GM12878 (cell line): ENCODE measurements around the gene JPH4. TPM values are rescaled to one million over a fixed set of nuclear protein-coding genes. Genes with fewer than 3 reads are reported as not detected.

Source experiments
- ATF2 ChIP-seq: IDR thresholded peaks from 2 replicates; pipeline ENCODE4 v1.6.1; 2012; ENCODE audit warnings: low read length, inconsistent platforms
- CBX5 ChIP-seq: sonication (generic); IDR thresholded peaks from 2 replicates; pipeline ENCODE4 v1.6.1; 2016; ENCODE audit warnings: low read depth, moderate library complexity, mild to moderate bottlenecking, inconsistent platforms
- CUX1 ChIP-seq: IDR thresholded peaks from 2 replicates; pipeline ENCODE4 v1.6.1; 2012; ENCODE audit warnings: improper control_type of control experiment, low read depth, low read length; ENCODE audit not compliant: insufficient replicate concordance
- IKZF2 ChIP-seq, 2 experiments: fragments of 450-650 bp; IDR thresholded peaks; 2 replicates each; pipeline ENCODE4 v1.6.1; 2017; ENCODE audit warnings: mild to moderate bottlenecking in 2 of 2, moderate library complexity in 2 of 2
- KLF5 ChIP-seq: fragments of 450-650 bp; IDR thresholded peaks from 2 replicates; pipeline ENCODE4 v1.6.1; 2014; ENCODE audit warnings: mild to moderate bottlenecking; ENCODE audit not compliant: partially characterized antibody
- MAX ChIP-seq: IDR thresholded peaks from 2 replicates; pipeline ENCODE4 v1.6.1; 2012; ENCODE audit warnings: low read depth, low read length, improper control_type of control experiment
- MYB ChIP-seq: fragments of 150-350 bp; IDR thresholded peaks from 2 replicates; pipeline ENCODE4 v1.6.1; 2014; ENCODE audit warnings: mild to moderate bottlenecking, low read depth, low read length, borderline replicate concordance
- NFYA ChIP-seq: IDR thresholded peaks from 2 replicates; pipeline ENCODE4 v1.6.1; 2011; ENCODE audit warnings: low read depth, mild to moderate bottlenecking, low read length, improper control_type of control experiment, borderline replicate concordance
- PAX8 ChIP-seq: fragments of 450-650 bp; IDR thresholded peaks from 2 replicates; pipeline ENCODE4 v1.6.1; 2017; ENCODE audit warnings: mild to moderate bottlenecking, moderate library complexity
- PKNOX1 ChIP-seq: fragments of 450-650 bp; IDR thresholded peaks from 2 replicates; pipeline ENCODE4 v1.6.1; 2016; ENCODE audit warnings: mild to moderate bottlenecking
- POU2F2 ChIP-seq: IDR thresholded peaks from 3 replicates; pipeline ENCODE4 v1.6.1; 2011; ENCODE audit warnings: low read depth, mild to moderate bottlenecking, low read length, borderline replicate concordance
- RAD51 ChIP-seq: fragments of 450-650 bp; IDR thresholded peaks from 2 replicates; pipeline ENCODE4 v1.6.1; 2016; ENCODE audit warnings: moderate library complexity, mild to moderate bottlenecking, inconsistent platforms
- SMC3 ChIP-seq: IDR thresholded peaks from 2 replicates; pipeline ENCODE4 v1.6.1; 2011; ENCODE audit warnings: low read length, improper control_type of control experiment, borderline replicate concordance
- SP1 ChIP-seq: IDR thresholded peaks from one replicate; pipeline ENCODE4 v1.6.1; 2011; ENCODE audit warnings: low read depth, low read length
- TCF7 ChIP-seq: IDR thresholded peaks from 2 replicates; pipeline ENCODE4 v1.6.1; 2014; ENCODE audit warnings: antibody characterized with exemption, borderline replicate concordance
- YY1 ChIP-seq: IDR thresholded peaks from 2 replicates; pipeline ENCODE4 v1.6.1; 2011; ENCODE audit warnings: low read depth, mild to moderate bottlenecking, low read length
- ZBED1 ChIP-seq: IDR thresholded peaks from 2 replicates; pipeline ENCODE4 v1.6.1; 2016; ENCODE audit warnings: borderline replicate concordance
- ZNF207 ChIP-seq: fragments of 450-650 bp; IDR thresholded peaks from 2 replicates; pipeline ENCODE4 v1.6.1; 2014; ENCODE audit warnings: antibody characterized with exemption, mild to moderate bottlenecking, borderline replicate concordance
- ZNF592 ChIP-seq: fragments of 450-650 bp; IDR thresholded peaks from 2 replicates; pipeline ENCODE4 v1.6.1; 2017; ENCODE audit warnings: mild to moderate bottlenecking, moderate library complexity
- polyA plus RNA-seq, 11 experiments: library from polyadenylated mRNA; depleted of rRNA in 4 of 11; unstranded in 6 of 11; stranded (reverse) in 5 of 11; fragments of >200 nt; fragmentation: Nextera tagmentation in 4 of 11; fragmentation: Illumina TruSeq in 1 of 11; extraction: Ambion mirVana in 4 of 11; extraction: Trizol in 1 of 11; gene quantifications; 1 replicate in 1 of 11; 2 replicates in 10 of 11; pipeline versions ENCODE4 v1.2.1 to v1.2.3, GENCODE V29; 2011 to 2016; ENCODE audit warnings: inconsistent platforms in 2 of 11, missing spikeins in 2 of 11, low read depth in 1 of 11
- total RNA-seq, 4 experiments: library from RNA; depleted of rRNA in 3 of 4; stranded (reverse); fragments of >200 nt in 3 of 4; fragmentation: Illumina TruSeq in 1 of 4; extraction: Trizol in 1 of 4; gene quantifications; 2 replicates each; pipeline versions ENCODE4 v1.2.1 to v1.2.3, GENCODE V29; 2013 to 2021

Gene JPH4
- total and polyA plus RNA-seq, 10 of the 15 experiments (the other 5 are each of a cell fraction or from before 2014, with no cell fraction given), result 0.48 to 10.3 (median 3.8) TPM

GRCh38 chr14:23605931-23606585 is 27.5 kb upstream of the JPH4 start (continued):
- no peak for TF ChIP-seq CUX1
- TF ChIP-seq IKZF2 (IDR thresholded peaks at IDR 0.05), result peak; percentile 83 to 84
- no peak for TF ChIP-seq RAD51
- no peak for TF ChIP-seq SMC3
- TF ChIP-seq POU2F2, result no peak
- peak; percentile 45 for TF ChIP-seq SP1
- TF ChIP-seq ZBED1, result peak; percentile 82; the same call in 1 of the 2 replicates
- no peak for TF ChIP-seq ZNF207
- no peak for TF ChIP-seq ZNF592
- peak; percentile 90; the same call in 1 of the 2 replicates for TF ChIP-seq CBX5
- TF ChIP-seq TCF7, result no peak
- TF ChIP-seq MYB, result no peak
- no peak for TF ChIP-seq KLF5
- TF ChIP-seq ATF2, result peak; percentile 97
- no peak for TF ChIP-seq MAX
- TF ChIP-seq PAX8, result no peak
- TF ChIP-seq PKNOX1, result peak; percentile 21; the same call in 1 of the 2 replicates
- no peak for TF ChIP-seq YY1
- TF ChIP-seq NFYA, result no peak
